Measurements from ENCODE around the gene DST. TPM values are rescaled to one million over a fixed set of nuclear protein-coding genes. Genes with fewer than 3 reads are reported as not detected.

DST gene
- total RNA-seq, 4 donors from 2014 or later, result 331 to 417 (median 368) TPM

DNA sequence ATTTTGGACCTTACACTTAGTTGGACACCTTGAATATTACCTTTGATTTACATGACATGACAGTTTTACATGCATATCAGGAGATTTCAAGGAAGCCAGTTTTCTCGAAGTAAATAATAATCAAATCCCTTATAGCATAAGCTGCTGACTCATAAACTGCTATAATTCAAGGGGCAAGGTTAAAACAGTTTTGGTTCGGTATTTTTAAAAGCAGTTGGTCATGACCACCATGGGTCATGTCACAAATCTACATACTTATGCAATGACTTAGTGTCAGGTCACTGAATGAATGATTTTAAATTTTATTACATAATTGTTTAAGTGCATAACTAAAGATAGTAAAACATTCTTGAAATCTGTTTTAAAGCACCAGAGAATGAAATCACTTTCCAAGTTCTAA, 158.0 kb downstream of the DST start:
- Histone ChIP-seq H3K4me1 (peaks cover 0 to 4% (median 0%) of the 10 kb centered on the region in 4 donors), H3K36me3 (peaks cover 0 to 80% (median 0%) of the 10 kb centered on the region in 3 donors), H3K27ac (no peak overlapping the region), H3K9me3 (no peaks in the 10 kb centered on the region), H3K4me3 (no peak overlapping the region), H3K27me3 (no peaks in the 10 kb centered on the region)
- DNase-seq (ENCODE audit: low spot score in 2 of 2), result no peak
- no peak for TF ChIP-seq POLR2A (IDR thresholded peaks at IDR 0.05)
- TF ChIP-seq EP300 (IDR thresholded peaks at IDR 0.05), result no peak
- TF ChIP-seq CTCF (IDR thresholded peaks at IDR 0.05), result no peak
- WGBS, 2 donors, result 42 to 43% methylated on average over 2 of the region's 2 CpGs

DNA sequence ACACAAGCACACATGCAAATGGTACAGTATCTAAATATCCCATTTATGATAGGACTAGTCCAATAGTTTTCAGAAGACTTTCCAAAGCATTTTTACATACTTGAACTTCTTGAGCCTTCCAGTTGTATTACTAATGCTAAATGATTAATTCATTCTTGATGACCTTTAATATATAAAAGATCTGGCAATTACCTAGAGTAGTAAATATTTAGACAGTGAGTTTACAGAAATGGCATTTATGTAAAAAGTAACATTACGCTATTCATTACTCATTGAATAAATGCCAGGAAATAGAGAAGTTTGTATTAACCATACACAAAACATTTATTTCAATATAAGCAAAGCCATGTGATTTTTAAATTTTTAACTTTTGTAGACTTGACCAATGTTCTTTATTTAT, 158.8 kb downstream of the DST start:
- H3K4me3 ChIP-seq, result no peak overlapping the region
- no peak for TF ChIP-seq EP300 (IDR thresholded peaks at IDR 0.05)
- no peak for TF ChIP-seq CTCF (IDR thresholded peaks at IDR 0.05)
- TF ChIP-seq POLR2A (IDR thresholded peaks at IDR 0.05), result no peak
- DNase-seq (ENCODE audit: low spot score in 2 of 2), result no peak
- H3K9me3 ChIP-seq, result peaks cover 0 to 7% (median 0%) of the 10 kb centered on the region in 4 donors
- 66% methylated on average over 1 of the region's 1 CpG for WGBS, 2 donors
- peaks cover 0 to 4% (median 0%) of the 10 kb centered on the region in 4 donors for H3K4me1 ChIP-seq
- no peaks in the 10 kb centered on the region for H3K27me3 ChIP-seq
- H3K27ac ChIP-seq, result no peak overlapping the region
- H3K36me3 ChIP-seq, result peaks cover 0 to 81% (median 0%) of the 10 kb centered on the region in 3 donors

GRCh38 chr6:56482525-56482924, 160.2 kb downstream of the DST start:
- Histone ChIP-seq H3K27ac (no peak overlapping the region), H3K36me3 (peaks cover 0 to 77% (median 0%) of the 10 kb centered on the region in 3 donors), H3K27me3 (no peaks in the 10 kb centered on the region), H3K4me3 (no peak overlapping the region), H3K9me3 (peaks cover 0 to 7% (median 0%) of the 10 kb centered on the region in 4 donors), H3K4me1 (peaks cover 0 to 4% (median 0%) of the 10 kb centered on the region in 4 donors)
- 77 to 86% methylated on average over 8 of the region's 8 CpGs for WGBS, 2 donors
- no peak for DNase-seq (ENCODE audit: low spot score in 2 of 2)
- TF ChIP-seq POLR2A (IDR thresholded peaks at IDR 0.05), result no peak
- no peak for TF ChIP-seq CTCF (IDR thresholded peaks at IDR 0.05)
- no peak for TF ChIP-seq EP300 (IDR thresholded peaks at IDR 0.05)

DNA sequence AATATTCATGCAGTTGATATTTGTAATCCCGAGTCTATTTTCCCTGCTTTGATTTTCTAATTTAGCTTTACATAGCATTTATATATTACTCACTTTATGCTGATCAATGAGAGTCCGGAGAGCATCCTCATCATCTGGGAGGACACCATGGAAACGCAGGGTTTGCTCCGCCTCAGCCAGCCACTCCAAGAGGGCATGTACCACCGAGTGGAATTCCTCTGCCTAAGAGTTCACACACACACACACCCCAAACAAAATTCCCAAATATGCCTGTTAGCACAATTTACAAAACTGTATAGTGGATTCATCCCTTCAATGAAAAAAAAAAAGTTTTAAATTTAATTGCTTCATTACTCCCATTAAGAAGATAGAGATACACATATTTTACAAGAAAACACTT, 160.7 kb downstream of the DST start:
- peaks cover 0 to 7% (median 0%) of the 10 kb centered on the region in 4 donors for H3K9me3 ChIP-seq
- H3K27me3 ChIP-seq, result no peaks in the 10 kb centered on the region
- peaks cover 0 to 4% (median 0%) of the 10 kb centered on the region in 4 donors for H3K4me1 ChIP-seq
- H3K4me3 ChIP-seq, result no peak overlapping the region
- peaks cover 0 to 76% (median 0%) of the 10 kb centered on the region in 3 donors for H3K36me3 ChIP-seq
- 71 to 75% methylated on average over 5 of the region's 5 CpGs for WGBS, 2 donors
- H3K27ac ChIP-seq, result no peak overlapping the region
- DNase-seq (ENCODE audit: low spot score in 2 of 2), result no peak
- TF ChIP-seq CTCF (IDR thresholded peaks at IDR 0.05) (no peak), POLR2A (IDR thresholded peaks at IDR 0.05) (no peak), EP300 (IDR thresholded peaks at IDR 0.05) (no peak)

- no peak for DNase-seq (ENCODE audit: low spot score in 2 of 2)
- peaks cover 0 to 78% (median 0%) of the 10 kb centered on the region in 3 donors for H3K36me3 ChIP-seq
These were observed 161.9 kb downstream of the DST start for GRCh38 chr6:56480654-56481337.

More at GRCh38 chr6:56480654-56481337, 161.9 kb downstream of the DST start:
- Histone ChIP-seq H3K9me3 (peaks cover 0 to 7% (median 0%) of the 10 kb centered on the region in 4 donors), H3K27ac (no peak overlapping the region), H3K4me3 (no peak overlapping the region), H3K27me3 (no peaks in the 10 kb centered on the region), H3K4me1 (peaks cover 0 to 4% (median 0%) of the 10 kb centered on the region in 4 donors)
- no peak for TF ChIP-seq POLR2A (IDR thresholded peaks at IDR 0.05)
- TF ChIP-seq CTCF (IDR thresholded peaks at IDR 0.05), result no peak
- TF ChIP-seq EP300 (IDR thresholded peaks at IDR 0.05), result no peak
- WGBS, 2 donors, result 76 to 84% methylated on average over 4 of the region's 4 CpGs

Data from tibial nerve (tissue), 4 donors.